Activated T-helper 1 cell treated with Interleukin-2 at 50 U/mL for 16 hours (primary cell): ENCODE data around the gene SPIRE1.
"Not testable (repeated sequence)": the region's sequence is repeated elsewhere in the genome, so short reads cannot be mapped to it uniquely, and the experiment has no call there.

Experiments used
- DNase-seq: peaks from one replicate; pipeline ENCODE4 v3.0.0-alpha.2; 2020; ENCODE audit warnings: low read depth

SPIRE1 gene

DNA sequence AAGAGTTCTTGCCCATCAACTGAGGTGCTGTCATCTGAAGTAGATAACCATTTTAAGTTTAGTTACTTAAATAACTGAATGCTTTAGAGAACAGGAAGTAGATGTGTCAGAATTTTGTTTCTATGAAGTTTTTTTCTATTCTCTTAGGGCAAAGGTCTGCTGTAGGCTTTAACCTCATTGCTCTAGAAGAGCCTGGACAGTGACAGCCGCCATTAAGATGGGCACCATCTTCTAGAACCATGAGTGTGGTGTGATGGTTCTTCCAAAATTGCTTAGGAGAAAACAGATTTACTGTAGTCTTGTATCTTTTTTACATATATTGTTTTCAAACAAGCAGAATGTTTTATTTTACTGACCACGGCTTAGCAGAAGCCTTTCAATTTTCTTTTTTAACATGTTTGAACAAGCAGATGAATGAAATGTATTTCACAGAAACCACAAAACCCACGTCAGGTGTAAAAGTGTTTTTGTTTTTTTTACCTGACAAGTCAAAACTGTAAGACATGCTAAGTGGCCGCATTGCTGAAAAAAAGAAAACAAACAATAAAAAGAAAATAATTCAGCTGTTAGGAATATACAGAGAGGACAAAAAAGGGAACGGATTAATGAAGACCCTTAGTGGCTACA, 172.3 kb downstream of the SPIRE1 start:
- DNase-seq: no peak

DNA sequence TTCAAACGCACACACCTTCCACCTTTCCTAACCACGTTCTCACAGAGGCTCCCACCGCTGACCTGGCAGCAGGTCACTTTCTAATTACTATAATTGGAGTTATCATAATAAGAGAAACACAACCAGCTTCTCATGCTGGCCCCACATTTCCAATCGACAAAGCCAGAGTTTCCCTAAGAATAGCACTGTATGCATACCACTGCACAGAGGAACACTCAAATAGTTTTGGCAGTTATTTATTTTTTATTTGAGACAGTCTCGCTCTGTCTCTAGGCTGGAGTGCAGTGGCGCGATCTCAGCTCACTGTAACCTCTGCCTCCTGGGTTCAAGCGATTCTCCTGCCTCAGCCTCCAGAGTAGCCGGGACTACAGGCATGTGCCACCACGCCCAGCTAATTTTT, 176.0 kb downstream of the SPIRE1 start:
- DNase-seq: not testable (repeated sequence)

- no peak for DNase-seq
Observed at GRCh38 chr18:12479982-12480381, 177.9 kb downstream of the SPIRE1 start.

DNA sequence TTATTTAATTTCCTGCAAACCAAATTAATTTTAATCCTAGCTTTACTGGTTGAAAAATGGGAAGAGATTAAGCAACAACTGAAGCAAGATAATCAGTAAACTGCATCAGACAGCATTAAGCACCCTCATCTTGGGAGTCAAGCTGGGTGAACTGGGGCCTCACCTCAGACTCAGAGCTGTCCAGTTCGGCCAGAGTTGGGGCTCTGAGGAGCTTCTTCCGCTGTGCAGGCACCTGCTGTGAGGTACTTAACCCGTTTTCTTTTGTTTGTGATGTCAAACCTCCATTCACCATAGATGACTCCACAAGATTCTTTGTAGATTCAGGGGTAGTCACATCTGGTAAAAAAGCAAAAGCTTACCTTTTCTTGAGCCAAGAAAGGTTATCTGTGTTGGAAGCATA, 178.4 kb downstream of the SPIRE1 start:
- DNase-seq: no peak

- no peak for DNase-seq
Observed at GRCh38 chr18:12478269-12479047, 179.4 kb downstream of the SPIRE1 start.

GRCh38 chr18:12477606-12478005, 180.3 kb downstream of the SPIRE1 start:
- no peak for DNase-seq

- DNase-seq: no peak
Observed at GRCh38 chr18:12476955-12477354, 181.0 kb downstream of the SPIRE1 start.

GRCh38 chr18:12474876-12475275, 183.0 kb downstream of the SPIRE1 start:
- no peak for DNase-seq

DNA sequence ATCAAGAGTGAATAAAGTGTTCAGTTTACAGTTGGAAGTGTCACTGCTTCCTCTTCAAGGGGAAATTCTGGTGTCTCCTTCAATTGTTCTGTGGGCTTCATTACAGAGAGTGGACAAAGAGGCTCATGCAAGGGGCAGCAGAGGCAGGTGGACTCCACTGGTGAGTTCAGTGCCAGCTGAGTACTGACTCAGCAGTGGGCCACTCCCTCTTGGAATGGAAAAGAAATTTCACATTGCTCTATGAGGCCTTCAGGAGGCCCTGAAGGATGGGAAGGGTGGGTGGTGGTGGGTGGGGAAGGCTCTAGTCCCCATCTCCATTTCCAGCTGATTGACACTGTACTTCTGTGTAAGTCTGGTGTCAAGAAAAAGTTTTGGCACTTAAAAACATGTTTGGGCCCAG, 183.8 kb downstream of the SPIRE1 start:
- DNase-seq: no peak

DNA sequence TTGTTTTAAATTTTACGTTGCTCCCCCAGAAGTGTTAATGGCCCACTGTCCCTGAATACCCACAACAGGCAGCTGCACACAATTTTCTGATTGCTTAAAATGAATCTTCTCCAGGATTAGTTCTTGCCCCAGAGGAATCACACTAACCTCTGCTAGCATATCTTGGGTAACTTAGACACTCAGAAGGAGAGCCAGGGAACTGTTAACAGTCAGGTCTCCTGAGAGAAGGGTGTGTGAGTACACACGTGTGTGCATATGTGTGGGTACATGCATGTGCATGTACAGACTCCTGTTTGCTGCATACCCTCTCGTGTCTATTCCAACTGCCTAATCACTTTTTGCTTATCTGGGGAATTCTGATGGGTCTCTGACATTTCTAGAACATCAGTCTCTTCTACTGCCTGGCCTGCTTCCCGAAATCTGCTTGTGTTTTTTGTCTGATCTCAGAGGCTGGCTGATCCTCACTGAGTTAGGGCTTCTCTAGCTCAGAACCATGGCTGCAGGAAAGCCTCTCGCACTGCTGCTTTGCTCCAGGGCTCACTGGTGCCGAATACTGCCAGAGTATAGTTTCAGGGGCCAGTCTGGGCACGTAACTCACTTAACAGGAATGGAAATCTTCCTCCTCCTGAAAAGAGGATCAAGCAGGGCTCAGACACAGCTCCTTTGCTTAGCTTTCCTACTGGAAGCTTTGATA, 187.4 kb downstream of the SPIRE1 start:
- DNase-seq: no peak

GRCh38 chr18:12468445-12468844, 189.5 kb downstream of the SPIRE1 start:
- DNase-seq: no peak

GRCh38 chr18:12464731-12465130, 193.2 kb downstream of the SPIRE1 start:
- DNase-seq: no peak

- DNase-seq: no peak
Observed at GRCh38 chr18:12463191-12463590, 194.7 kb downstream of the SPIRE1 start.

DNA sequence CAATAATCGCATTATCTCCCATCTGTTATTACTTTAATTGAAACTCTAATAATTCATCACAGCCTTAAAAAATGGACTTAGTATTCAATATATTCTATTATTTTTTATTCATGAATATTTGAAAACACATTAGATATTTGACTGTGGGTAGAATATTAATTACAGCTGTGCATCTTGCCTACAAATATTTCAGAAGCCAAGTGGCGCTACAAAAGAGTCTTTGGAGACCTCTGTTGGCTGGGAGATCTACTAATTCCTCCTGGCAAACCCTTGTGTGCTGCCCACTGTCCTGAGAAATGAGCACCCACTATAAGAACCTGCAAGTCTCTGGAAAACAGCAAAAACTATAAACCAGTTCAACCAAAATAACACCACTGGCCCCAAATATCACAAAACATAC, 195.7 kb downstream of the SPIRE1 start:
- no peak for DNase-seq

GRCh38 chr18:12461326-12461725, 196.6 kb downstream of the SPIRE1 start:
- DNase-seq: no peak

GRCh38 chr18:12460874-12461273, 197.0 kb downstream of the SPIRE1 start:
- no peak for DNase-seq

DNA sequence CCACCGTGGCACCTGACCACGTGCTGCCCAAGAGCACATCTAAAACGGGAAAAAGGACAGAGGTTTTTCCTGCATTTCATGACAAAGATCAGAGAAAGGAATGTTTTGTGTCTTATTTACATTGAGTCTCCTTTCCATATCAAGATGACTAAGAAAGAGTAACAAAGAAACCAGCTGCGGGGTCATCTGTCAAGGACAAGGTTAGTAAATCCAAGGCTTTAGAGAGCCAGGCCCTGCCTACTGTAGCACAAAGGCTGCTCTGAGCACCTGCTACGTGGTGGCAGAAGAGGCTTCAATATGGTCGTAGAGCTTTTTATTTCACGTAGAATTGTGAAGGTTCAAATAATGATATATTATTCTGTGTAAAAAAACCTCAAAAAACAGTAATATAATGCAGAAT, 199.1 kb downstream of the SPIRE1 start:
- DNase-seq: no peak

DNA sequence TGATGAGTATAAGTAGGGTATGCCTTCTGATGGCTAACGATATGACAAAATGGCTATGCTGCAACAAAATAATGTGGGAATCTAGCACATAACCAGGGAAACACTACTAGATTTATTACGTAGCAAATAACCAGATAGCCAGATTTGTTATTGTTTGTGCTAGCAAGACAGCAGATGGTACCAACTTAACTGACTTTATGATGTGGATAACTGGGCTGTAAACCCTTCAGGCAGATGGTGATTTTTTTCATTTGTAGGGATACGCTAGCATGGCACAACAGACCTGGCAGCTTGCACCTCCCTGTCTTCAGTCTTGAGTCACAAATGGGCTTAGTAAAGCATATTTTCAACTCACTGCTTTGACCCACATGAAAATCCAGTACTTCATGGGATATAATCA, 201.5 kb downstream of the SPIRE1 start:
- DNase-seq: no peak

- DNase-seq: no peak
Observed at GRCh38 chr18:12455496-12455895, 202.4 kb downstream of the SPIRE1 start.

GRCh38 chr18:12452784-12453183, 205.1 kb downstream of the SPIRE1 start:
- no peak for DNase-seq

GRCh38 chr18:12451428-12451827, 206.5 kb downstream of the SPIRE1 start:
- DNase-seq: no peak

DNA sequence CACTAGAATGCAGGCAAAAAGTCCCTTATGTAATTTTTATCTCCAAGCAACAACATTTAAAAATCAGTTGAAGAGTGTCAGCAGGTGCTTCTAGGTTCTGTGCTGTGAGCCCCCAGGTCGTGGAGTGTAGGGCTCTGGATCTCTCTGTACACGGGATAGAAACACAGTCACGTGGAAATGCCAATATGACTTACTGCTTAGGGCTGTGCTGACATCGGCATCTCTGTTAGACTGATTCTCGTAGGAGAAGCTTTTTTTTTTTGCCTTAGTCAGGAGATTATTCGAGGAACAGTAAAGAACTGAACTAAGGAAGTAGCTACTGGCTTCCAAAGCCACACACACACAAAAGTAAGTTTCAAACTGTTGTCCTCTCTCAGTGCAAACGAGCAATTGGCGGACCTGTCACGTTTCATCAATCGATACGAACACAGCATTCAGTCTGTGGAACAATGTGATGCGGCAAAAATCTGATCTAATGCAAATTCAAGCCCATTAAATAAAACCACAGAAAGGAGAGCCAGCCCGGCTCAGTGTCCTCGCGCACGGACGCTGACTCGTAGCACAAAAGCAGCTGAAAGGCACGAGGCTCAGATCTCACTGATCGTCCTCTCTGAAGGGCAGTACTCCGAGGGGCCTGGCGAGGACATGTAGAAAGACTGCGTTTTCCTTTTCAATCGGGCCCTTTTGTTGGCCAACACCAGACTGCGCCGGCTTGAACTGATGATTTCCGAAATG, 208.7 kb downstream of the SPIRE1 start:
- no peak for DNase-seq

DNA sequence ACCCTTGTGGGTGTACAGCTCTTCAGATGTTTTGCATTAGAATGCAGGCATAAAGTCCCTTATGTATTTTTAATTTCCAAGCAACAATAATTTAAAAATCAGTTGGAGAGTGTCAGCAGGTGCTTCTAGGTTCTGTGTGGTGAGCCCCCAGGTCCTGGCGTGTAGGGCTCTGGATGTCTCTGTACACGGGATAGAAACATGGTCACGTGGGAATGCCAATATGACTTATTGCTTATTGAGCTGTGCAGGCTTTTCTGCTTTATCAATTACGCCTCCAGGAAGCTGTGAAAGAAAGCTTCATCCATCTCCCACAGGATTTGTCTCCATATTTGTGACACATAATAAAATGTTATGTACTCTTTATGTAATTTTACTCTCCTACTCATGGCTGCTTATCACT, 212.4 kb downstream of the SPIRE1 start:
- no peak for DNase-seq
